WTC11 (cell line): ENCODE measurements around the gene GRB10. TPM values are rescaled to one million over a fixed set of nuclear protein-coding genes. Genes with fewer than 3 reads are reported as not detected.

Experiments used
- ATAC-seq: fragments of 200-7000 bp; cut with Tn5 transposase; 2 replicates; pipeline ENCODE4 v1.10.0; 2021; ENCODE audit warnings: mild to moderate bottlenecking, moderate library complexity
- CTCF ChIA-PET: fragments of 300-600 bp; sonication (Branson Sonifier 250); formaldehyde crosslinking; loops from one replicate; lab custom pipeline; 2021; ENCODE audit warnings: antibody characterized with exemption; lab: Charles Lee
- POLR2A ChIA-PET: fragments of 350-600 bp; sonication (Branson Sonifier 250); formaldehyde crosslinking; loops from one replicate; lab custom pipeline; 2021; ENCODE audit warnings: antibody characterized with exemption; lab: Charles Lee
- DNase-seq: peaks from one replicate; pipeline ENCODE4 v3.0.0; 2021; ENCODE audit warnings: low spot score
- H3K27ac Mint-ChIP-seq: 2 replicates; pipeline ENCODE4 v1.8.0; 2021; ENCODE audit warnings: mixed read lengths
- H3K27me3 Mint-ChIP-seq: 2 replicates; pipeline ENCODE4 v1.8.0; 2021; ENCODE audit warnings: low read depth, mild to moderate bottlenecking, moderate library complexity, mixed read lengths
- H3K36me3 Mint-ChIP-seq: 2 replicates; pipeline ENCODE4 v1.8.0; 2021; ENCODE audit warnings: mixed read lengths
- H3K4me1 Mint-ChIP-seq: 2 replicates; pipeline ENCODE4 v1.8.0; 2022; ENCODE audit warnings: mixed read lengths
- H3K4me3 Mint-ChIP-seq: 2 replicates; pipeline ENCODE4 v1.8.0; 2021; ENCODE audit warnings: mild to moderate bottlenecking, moderate library complexity, mixed read lengths
- H3K9me3 Mint-ChIP-seq: 2 replicates; pipeline ENCODE4 v1.8.0; 2021; ENCODE audit warnings: mixed read lengths
- AFF4 ChIP-seq: sonication (generic); formaldehyde crosslinking; IDR thresholded peaks from 2 replicates; pipeline ENCODE4 v1.8.1; 2023; ENCODE audit warnings: mild to moderate bottlenecking, missing genetic modification reagents, borderline replicate concordance
- E2F1 ChIP-seq: sonication (generic); formaldehyde crosslinking; IDR thresholded peaks from 2 replicates; pipeline ENCODE4 v1.8.0; 2022; ENCODE audit warnings: mild to moderate bottlenecking, missing genetic modification reagents
- EMX1 ChIP-seq: fragments of 250-450 bp; sonication (Bioruptor Pico); IDR thresholded peaks from 2 replicates; pipeline ENCODE4 v1.8.0; 2021; ENCODE audit warnings: mild to moderate bottlenecking
- FOXJ3 ChIP-seq: sonication (generic); formaldehyde crosslinking; IDR thresholded peaks from 2 replicates; pipeline ENCODE4 v1.9.0; 2021; ENCODE audit warnings: missing genetic modification reagents, mild to moderate bottlenecking, borderline replicate concordance
- FOXP1 ChIP-seq: sonication (generic); formaldehyde crosslinking; IDR thresholded peaks from 2 replicates; pipeline ENCODE4 v1.8.0; 2022; ENCODE audit warnings: missing genetic modification reagents, mild to moderate bottlenecking, moderate library complexity, borderline replicate concordance
- HMGA2 ChIP-seq: fragments of 250-450 bp; sonication (Bioruptor Pico); IDR thresholded peaks from 2 replicates; pipeline ENCODE4 v1.4.0; 2021; ENCODE audit warnings: mild to moderate bottlenecking, moderate library complexity
- IRF2 ChIP-seq: sonication (generic); formaldehyde crosslinking; IDR thresholded peaks from 2 replicates; pipeline ENCODE4 v1.8.0; 2022; ENCODE audit warnings: low read depth, missing genetic modification reagents, borderline replicate concordance
- NFYB ChIP-seq: sonication (generic); formaldehyde crosslinking; conservative IDR thresholded peaks from 2 replicates; pipeline ENCODE4 v1.8.0; 2022; ENCODE audit warnings: low read depth, missing genetic modification reagents
- NR2C2 ChIP-seq: sonication (generic); formaldehyde crosslinking; IDR thresholded peaks from 2 replicates; pipeline ENCODE4 v1.8.0; 2022; ENCODE audit warnings: mild to moderate bottlenecking, missing genetic modification reagents
- OVOL2 ChIP-seq: fragments of 250-450 bp; sonication (Bioruptor Pico); IDR thresholded peaks from 2 replicates; pipeline ENCODE4 v1.9.0; 2021; ENCODE audit warnings: mild to moderate bottlenecking, borderline replicate concordance
- RELA ChIP-seq: sonication (generic); formaldehyde crosslinking; IDR thresholded peaks from 2 replicates; pipeline ENCODE4 v1.8.1; 2022; ENCODE audit warnings: missing genetic modification reagents, mild to moderate bottlenecking, borderline replicate concordance
- TEAD4 ChIP-seq: sonication (generic); formaldehyde crosslinking; IDR thresholded peaks from 2 replicates; pipeline ENCODE4 v1.8.0; 2022; ENCODE audit warnings: mild to moderate bottlenecking, missing genetic modification reagents
- ZNF219 ChIP-seq: sonication (generic); formaldehyde crosslinking; IDR thresholded peaks from 2 replicates; pipeline ENCODE4 v1.8.0; 2023; ENCODE audit warnings: missing genetic modification reagents, mild to moderate bottlenecking, borderline replicate concordance
- ZNF232 ChIP-seq: sonication (generic); formaldehyde crosslinking; IDR thresholded peaks from 2 replicates; pipeline ENCODE4 v1.8.0; 2022; ENCODE audit warnings: mild to moderate bottlenecking, missing genetic modification reagents
- total RNA-seq: library from RNA; stranded (reverse); gene quantifications from 3 replicates; pipeline ENCODE4 v1.2.3, GENCODE V29; 2021
- TF ChIP-seq, protein P1 (sequence below): sonication (generic); formaldehyde crosslinking; conservative IDR thresholded peaks from 2 replicates; pipeline ENCODE4 v1.8.1; 2022; ENCODE audit warnings: mild to moderate bottlenecking, missing genetic modification reagents
- TF ChIP-seq, protein P2 (sequence below): fragments of 250-450 bp; sonication (Bioruptor Pico); IDR thresholded peaks from 2 replicates; pipeline ENCODE4 v1.9.0; 2021; ENCODE audit warnings: moderate library complexity, mild to moderate bottlenecking, inconsistent platforms, borderline replicate concordance
- TF ChIP-seq, protein P3 (sequence below): sonication (generic); formaldehyde crosslinking; IDR thresholded peaks from 2 replicates; pipeline ENCODE4 v1.8.0; 2022; ENCODE audit warnings: mild to moderate bottlenecking, missing genetic modification reagents
- TF ChIP-seq, protein P4 (sequence below): sonication (generic); formaldehyde crosslinking; IDR thresholded peaks from 2 replicates; pipeline ENCODE4 v1.8.1; 2023; ENCODE audit warnings: mild to moderate bottlenecking, missing genetic modification reagents
- TF ChIP-seq, protein P5 (sequence below): sonication (generic); formaldehyde crosslinking; IDR thresholded peaks from 2 replicates; pipeline ENCODE4 v1.8.1; 2022; ENCODE audit warnings: low read depth, mild to moderate bottlenecking, moderate library complexity, missing genetic modification reagents, borderline replicate concordance
- TF ChIP-seq, protein P6 (sequence below): fragments of 250-450 bp; sonication (Bioruptor Pico); IDR thresholded peaks from 2 replicates; pipeline ENCODE4 v2.1.2; 2022; ENCODE audit warnings: mild to moderate bottlenecking, moderate library complexity
- TF ChIP-seq, protein P7 (sequence below): fragments of 250-450 bp; sonication (Bioruptor Pico); IDR thresholded peaks from 2 replicates; pipeline ENCODE4 v1.8.0; 2021; ENCODE audit warnings: mild to moderate bottlenecking

The GRB10 gene
- total RNA-seq, 1 experiment from 2014 or later, result 103 TPM

- TF ChIP-seq OVOL2 (CRISPR knock-in tag) (no peak), NFYB (CRISPR knock-in tag) (no peak), IRF2 (no peak)
These were observed 167.1 kb downstream of the GRB10 start (continued) for GRCh38 chr7:50615519-50616080.

DNA sequence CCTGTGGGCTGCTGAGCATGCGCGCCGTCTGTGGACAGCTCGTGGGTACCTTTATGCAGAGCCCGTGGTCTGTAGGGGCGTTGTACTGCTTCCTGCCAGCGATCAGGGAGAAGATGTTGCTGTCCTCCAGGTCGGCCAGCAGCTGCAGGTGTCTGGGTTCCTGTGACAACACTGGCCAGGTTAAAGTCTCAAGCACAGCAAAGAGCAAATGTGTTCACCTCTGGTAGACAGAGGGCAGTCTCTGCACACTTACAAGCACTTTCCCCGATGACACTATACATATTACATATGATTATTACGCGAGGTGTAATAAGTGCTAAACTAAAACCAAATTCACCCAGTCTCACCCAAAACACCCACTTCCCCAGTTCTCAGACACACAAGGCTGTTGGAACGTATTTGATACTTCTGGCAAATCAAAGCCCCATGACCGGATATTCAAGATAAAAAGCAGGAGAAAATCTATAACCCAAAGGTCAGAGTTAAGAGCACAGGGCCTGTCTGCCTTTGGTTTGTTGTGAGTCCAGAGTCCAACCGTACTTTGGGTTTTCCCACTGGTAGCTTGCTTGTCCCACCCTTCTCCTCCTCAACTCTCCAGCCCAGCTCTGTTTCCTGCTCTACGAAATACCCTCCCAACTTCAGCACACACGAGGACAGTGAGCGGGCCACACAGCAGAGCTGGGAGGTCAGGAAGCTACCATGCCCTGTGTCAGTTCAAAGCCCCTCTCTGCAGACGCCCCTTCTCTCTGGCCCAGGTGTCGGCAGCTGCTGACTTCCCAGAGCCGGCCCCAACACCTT lies 167.8 kb downstream of the GRB10 start:
- no peak for ATAC-seq
- H3K36me3 Mint-ChIP-seq, result peaks cover 33% of the 10 kb centered on the region; the same call in 1 of the 2 replicates
- H3K4me1 Mint-ChIP-seq, result no peaks in the 10 kb centered on the region
- H3K27me3 Mint-ChIP-seq, result no peaks in the 10 kb centered on the region
- no peak overlapping the region for H3K4me3 Mint-ChIP-seq
- TF ChIP-seq RELA (CRISPR knock-in tag) (no peak), AFF4 (CRISPR knock-in tag) (no peak), ZNF219 (no peak), FOXP1 (CRISPR knock-in tag) (no peak), EMX1 (CRISPR knock-in tag) (no peak), TEAD4 (CRISPR knock-in tag) (no peak), E2F1 (CRISPR knock-in tag) (no peak), ZNF232 (CRISPR knock-in tag) (no peak), HMGA2 (CRISPR knock-in tag) (no peak), FOXJ3 (no peak), NR2C2 (CRISPR knock-in tag) (no peak)
- TF ChIP-seq, protein P1, sequence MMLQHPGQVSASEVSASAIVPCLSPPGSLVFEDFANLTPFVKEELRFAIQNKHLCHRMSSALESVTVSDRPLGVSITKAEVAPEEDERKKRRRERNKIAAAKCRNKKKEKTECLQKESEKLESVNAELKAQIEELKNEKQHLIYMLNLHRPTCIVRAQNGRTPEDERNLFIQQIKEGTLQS (CRISPR knock-in tag), result no peak
- TF ChIP-seq, protein P2, sequence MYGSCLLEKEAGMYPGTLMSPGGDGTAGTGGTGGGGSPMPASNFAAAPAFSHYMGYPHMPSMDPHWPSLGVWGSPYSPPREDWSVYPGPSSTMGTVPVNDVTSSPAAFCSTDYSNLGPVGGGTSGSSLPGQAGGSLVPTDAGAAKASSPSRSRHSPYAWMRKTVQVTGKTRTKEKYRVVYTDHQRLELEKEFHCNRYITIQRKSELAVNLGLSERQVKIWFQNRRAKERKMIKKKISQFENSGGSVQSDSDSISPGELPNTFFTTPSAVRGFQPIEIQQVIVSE (CRISPR knock-in tag), result no peak
- TF ChIP-seq, protein P3, sequence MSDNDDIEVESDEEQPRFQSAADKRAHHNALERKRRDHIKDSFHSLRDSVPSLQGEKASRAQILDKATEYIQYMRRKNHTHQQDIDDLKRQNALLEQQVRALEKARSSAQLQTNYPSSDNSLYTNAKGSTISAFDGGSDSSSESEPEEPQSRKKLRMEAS (CRISPR knock-in tag), result no peak
- TF ChIP-seq, protein P4, sequence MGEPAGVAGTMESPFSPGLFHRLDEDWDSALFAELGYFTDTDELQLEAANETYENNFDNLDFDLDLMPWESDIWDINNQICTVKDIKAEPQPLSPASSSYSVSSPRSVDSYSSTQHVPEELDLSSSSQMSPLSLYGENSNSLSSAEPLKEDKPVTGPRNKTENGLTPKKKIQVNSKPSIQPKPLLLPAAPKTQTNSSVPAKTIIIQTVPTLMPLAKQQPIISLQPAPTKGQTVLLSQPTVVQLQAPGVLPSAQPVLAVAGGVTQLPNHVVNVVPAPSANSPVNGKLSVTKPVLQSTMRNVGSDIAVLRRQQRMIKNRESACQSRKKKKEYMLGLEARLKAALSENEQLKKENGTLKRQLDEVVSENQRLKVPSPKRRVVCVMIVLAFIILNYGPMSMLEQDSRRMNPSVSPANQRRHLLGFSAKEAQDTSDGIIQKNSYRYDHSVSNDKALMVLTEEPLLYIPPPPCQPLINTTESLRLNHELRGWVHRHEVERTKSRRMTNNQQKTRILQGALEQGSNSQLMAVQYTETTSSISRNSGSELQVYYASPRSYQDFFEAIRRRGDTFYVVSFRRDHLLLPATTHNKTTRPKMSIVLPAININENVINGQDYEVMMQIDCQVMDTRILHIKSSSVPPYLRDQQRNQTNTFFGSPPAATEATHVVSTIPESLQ, result no peak
- TF ChIP-seq, protein P5, sequence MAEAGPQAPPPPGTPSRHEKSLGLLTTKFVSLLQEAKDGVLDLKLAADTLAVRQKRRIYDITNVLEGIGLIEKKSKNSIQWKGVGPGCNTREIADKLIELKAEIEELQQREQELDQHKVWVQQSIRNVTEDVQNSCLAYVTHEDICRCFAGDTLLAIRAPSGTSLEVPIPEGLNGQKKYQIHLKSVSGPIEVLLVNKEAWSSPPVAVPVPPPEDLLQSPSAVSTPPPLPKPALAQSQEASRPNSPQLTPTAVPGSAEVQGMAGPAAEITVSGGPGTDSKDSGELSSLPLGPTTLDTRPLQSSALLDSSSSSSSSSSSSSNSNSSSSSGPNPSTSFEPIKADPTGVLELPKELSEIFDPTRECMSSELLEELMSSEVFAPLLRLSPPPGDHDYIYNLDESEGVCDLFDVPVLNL, result no peak
- TF ChIP-seq, protein P6, sequence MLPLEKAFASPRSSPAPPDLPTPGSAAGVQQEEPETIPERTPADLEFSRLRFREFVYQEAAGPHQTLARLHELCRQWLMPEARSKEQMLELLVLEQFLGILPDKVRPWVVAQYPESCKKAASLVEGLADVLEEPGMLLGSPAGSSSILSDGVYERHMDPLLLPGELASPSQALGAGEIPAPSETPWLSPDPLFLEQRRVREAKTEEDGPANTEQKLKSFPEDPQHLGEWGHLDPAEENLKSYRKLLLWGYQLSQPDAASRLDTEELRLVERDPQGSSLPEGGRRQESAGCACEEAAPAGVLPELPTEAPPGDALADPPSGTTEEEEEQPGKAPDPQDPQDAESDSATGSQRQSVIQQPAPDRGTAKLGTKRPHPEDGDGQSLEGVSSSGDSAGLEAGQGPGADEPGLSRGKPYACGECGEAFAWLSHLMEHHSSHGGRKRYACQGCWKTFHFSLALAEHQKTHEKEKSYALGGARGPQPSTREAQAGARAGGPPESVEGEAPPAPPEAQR (CRISPR knock-in tag), result no peak
- TF ChIP-seq, protein P7, sequence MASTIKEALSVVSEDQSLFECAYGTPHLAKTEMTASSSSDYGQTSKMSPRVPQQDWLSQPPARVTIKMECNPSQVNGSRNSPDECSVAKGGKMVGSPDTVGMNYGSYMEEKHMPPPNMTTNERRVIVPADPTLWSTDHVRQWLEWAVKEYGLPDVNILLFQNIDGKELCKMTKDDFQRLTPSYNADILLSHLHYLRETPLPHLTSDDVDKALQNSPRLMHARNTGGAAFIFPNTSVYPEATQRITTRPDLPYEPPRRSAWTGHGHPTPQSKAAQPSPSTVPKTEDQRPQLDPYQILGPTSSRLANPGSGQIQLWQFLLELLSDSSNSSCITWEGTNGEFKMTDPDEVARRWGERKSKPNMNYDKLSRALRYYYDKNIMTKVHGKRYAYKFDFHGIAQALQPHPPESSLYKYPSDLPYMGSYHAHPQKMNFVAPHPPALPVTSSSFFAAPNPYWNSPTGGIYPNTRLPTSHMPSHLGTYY (CRISPR knock-in tag), result no peak
- H3K27ac Mint-ChIP-seq, result peak overlapping the region; percentile 37
- no peaks in the 10 kb centered on the region for H3K9me3 Mint-ChIP-seq
- CTCF ChIA-PET, result interaction anchor here (0.6 to 3.8 kb wide), 6 partner anchors 13 to 546 kb away, joined by 3 to 9 read pairs (median 4); no protein-coding TSS in a partner anchor
- POLR2A ChIA-PET, result no interaction called here
- no peak for DNase-seq
